GM12892 (cell line): ENCODE data around the gene FAM227A.
"Not testable (repeated sequence)": the region's sequence is repeated elsewhere in the genome, so short reads cannot be mapped to it uniquely, and the experiment has no call there.

Source experiments
- DNase-seq: peaks from one replicate; pipeline ENCODE4 v3.0.0; 2011; ENCODE audit not compliant: insufficient read length
- FAIRE-seq: peaks from 2 replicates; lab custom pipeline; 2011; peaks lifted over from hg19 to GRCh38; lab: Jason Lieb, UNC
- POLR2A ChIP-seq: IDR thresholded peaks from 2 replicates; pipeline ENCODE4 v1.6.1; 2011; ENCODE audit warnings: low read depth, low read length, control low read depth
- POLR2AphosphoS5 ChIP-seq: IDR thresholded peaks from 2 replicates; pipeline ENCODE4 v1.6.1; 2011; ENCODE audit warnings: low read depth, low read length, control low read depth
- TAF1 ChIP-seq: IDR thresholded peaks from 2 replicates; pipeline ENCODE4 v1.6.1; 2011; ENCODE audit warnings: low read depth, mild to moderate bottlenecking, control low read depth, low read length, borderline replicate concordance

Gene FAM227A

GRCh38 chr22:38623351-38623750, 32.8 kb downstream of the FAM227A start:
- no peak for DNase-seq
- no peak for TF ChIP-seq POLR2A
- no peak for TF ChIP-seq TAF1
- TF ChIP-seq POLR2AphosphoS5 = no peak
- no peak for FAIRE-seq

- TF ChIP-seq TAF1 (no peak), POLR2A (no peak), POLR2AphosphoS5 (no peak)
- FAIRE-seq (no peak), DNase-seq (no peak)
These were observed 37.5 kb downstream of the FAM227A start for GRCh38 chr22:38618682-38619081.

GRCh38 chr22:38618258-38618657, 37.9 kb downstream of the FAM227A start:
- FAIRE-seq (no peak), DNase-seq (no peak)
- TF ChIP-seq POLR2AphosphoS5 = no peak
- no peak for TF ChIP-seq POLR2A
- TF ChIP-seq TAF1 = no peak

- not testable (repeated sequence) for FAIRE-seq
These were observed 41.2 kb downstream of the FAM227A start for GRCh38 chr22:38615064-38615405.

GRCh38 chr22:38614332-38615063, 41.7 kb downstream of the FAM227A start:
- FAIRE-seq (peak; percentile 5), DNase-seq (no peak)
- TF ChIP-seq TAF1 = no peak
- no peak for TF ChIP-seq POLR2AphosphoS5
- TF ChIP-seq POLR2A = no peak

More at GRCh38 chr22:38615064-38615405, 41.2 kb downstream of the FAM227A start:
- DNase-seq = not testable (repeated sequence)

- TF ChIP-seq POLR2A = no peak
- TF ChIP-seq POLR2AphosphoS5 = no peak
- TF ChIP-seq TAF1 = no peak
- DNase-seq = no peak
- no peak for FAIRE-seq
These were observed 42.6 kb downstream of the FAM227A start for GRCh38 chr22:38613588-38613987.

GRCh38 chr22:38612217-38613006, 43.8 kb downstream of the FAM227A start:
- TF ChIP-seq TAF1 (no peak), POLR2AphosphoS5 (no peak), POLR2A (no peak)
- no peak for FAIRE-seq
- no peak for DNase-seq

- no peak for FAIRE-seq
- no peak for DNase-seq
- TF ChIP-seq POLR2A (no peak), POLR2AphosphoS5 (no peak), TAF1 (no peak)
These were observed 44.6 kb downstream of the FAM227A start for GRCh38 chr22:38611559-38611958.

- TF ChIP-seq POLR2AphosphoS5 (no peak), TAF1 (no peak)
- DNase-seq = no peak
- no peak for FAIRE-seq
These were observed 46.0 kb downstream of the FAM227A start for GRCh38 chr22:38610234-38610633.

- FAIRE-seq (no peak), DNase-seq (no peak)
- TF ChIP-seq TAF1 (no peak), POLR2A (no peak), POLR2AphosphoS5 (no peak)
These were observed 47.0 kb downstream of the FAM227A start for GRCh38 chr22:38608992-38609750.

- no peak for TF ChIP-seq POLR2A
- no peak for TF ChIP-seq TAF1
- TF ChIP-seq POLR2AphosphoS5 = no peak
- FAIRE-seq (no peak), DNase-seq (no peak)
These were observed 48.5 kb downstream of the FAM227A start for GRCh38 chr22:38607680-38608079.

GRCh38 chr22:38602166-38602565, 54.0 kb downstream of the FAM227A start:
- DNase-seq = no peak
- FAIRE-seq = no peak
- TF ChIP-seq POLR2A (no peak), POLR2AphosphoS5 (no peak), TAF1 (no peak)
